ENCODE measurements around the gene NELFCD. TPM values are rescaled to one million over a fixed set of nuclear protein-coding genes. Genes with fewer than 3 reads are reported as not detected.

The NELFCD gene
- 10 to 100 TPM; 50.1 to 78.7 (median 77.7) TPM for total RNA-seq

GRCh38 chr20:58980711-58981627 is at the start of gene NELFCD:
Gene NELFCD (plus strand): TSS chr20:58981256. CDS start chr20:58981310, 54 bp downstream.
- no peaks in the 10 kb centered on the region for H3K27me3 ChIP-seq
- peak within 1 kb of the TSS; percentile 66 to 79 (median 78) for H3K4me3 ChIP-seq
- intact Hi-C loops (cut with DNase I; ENCODE audit: low total_unique reads), result loop anchor here (5.0 to 10.0 kb wide), 2 partner anchors 61 to 86 kb away; partner anchors contain the start of gene PRELID3B
- H3K36me3 ChIP-seq, result no peaks in the 10 kb centered on the region
- peaks cover 0 to 2% of the 10 kb centered on the region in 2 donors for H3K4me1 ChIP-seq
- peaks cover 3 to 4% of the 10 kb centered on the region in 2 donors for H3K9me3 ChIP-seq
- TF ChIP-seq POLR2A (IDR thresholded peaks at IDR 0.05) (no peak), POLR2AphosphoS5 (IDR thresholded peaks at IDR 0.05) (peak; percentile 33 to 84 (median 36)), CTCF (IDR thresholded peaks at IDR 0.05) (no peak)
- peak within 1 kb of the TSS; percentile 89 to 95 for H3K27ac ChIP-seq
- peak; percentile 76 to 84 for DNase-seq (ENCODE audit: low spot score in 2 of 2)

GRCh38 chr20:58932170-58932569 is 48.9 kb upstream of the NELFCD start:
- TF ChIP-seq POLR2A (IDR thresholded peaks at IDR 0.05), result no peak
- TF ChIP-seq CTCF (IDR thresholded peaks at IDR 0.05), result no peak
- TF ChIP-seq POLR2AphosphoS5 (IDR thresholded peaks at IDR 0.05), result no peak
- no peak overlapping the region for H3K27ac ChIP-seq
- intact Hi-C loops (cut with DNase I; ENCODE audit: low total_unique reads), result no loop called here
- H3K36me3 ChIP-seq, result no peaks in the 10 kb centered on the region
- no peaks in the 10 kb centered on the region for H3K27me3 ChIP-seq
- peaks cover 0 to 5% of the 10 kb centered on the region in 2 donors for H3K9me3 ChIP-seq
- DNase-seq (ENCODE audit: low spot score in 2 of 2), result no peak
- no peak overlapping the region for H3K4me3 ChIP-seq
- no peaks in the 10 kb centered on the region for H3K4me1 ChIP-seq

- no peak overlapping the region for H3K27ac ChIP-seq
- no peak overlapping the region for H3K4me3 ChIP-seq
- H3K4me1 ChIP-seq, result no peaks in the 10 kb centered on the region
- DNase-seq (ENCODE audit: low spot score in 2 of 2), result no peak
- no peaks in the 10 kb centered on the region for H3K27me3 ChIP-seq
- intact Hi-C loops (cut with DNase I; ENCODE audit: low total_unique reads), result no loop called here
- peaks cover 0 to 5% of the 10 kb centered on the region in 2 donors for H3K9me3 ChIP-seq
- no peaks in the 10 kb centered on the region for H3K36me3 ChIP-seq
- TF ChIP-seq CTCF (IDR thresholded peaks at IDR 0.05) (no peak), POLR2A (IDR thresholded peaks at IDR 0.05) (no peak), POLR2AphosphoS5 (IDR thresholded peaks at IDR 0.05) (no peak)
Observed at GRCh38 chr20:58938078-58938477, 43.0 kb upstream of the NELFCD start.

- H3K9me3 ChIP-seq, result peaks cover 0 to 5% of the 10 kb centered on the region in 2 donors
- no peak overlapping the region for H3K27ac ChIP-seq
- H3K36me3 ChIP-seq, result no peaks in the 10 kb centered on the region
- no peaks in the 10 kb centered on the region for H3K4me1 ChIP-seq
- DNase-seq (ENCODE audit: low spot score in 2 of 2), result no peak
- no peak for TF ChIP-seq POLR2AphosphoS5 (IDR thresholded peaks at IDR 0.05)
- TF ChIP-seq CTCF (IDR thresholded peaks at IDR 0.05), result no peak
- no peak for TF ChIP-seq POLR2A (IDR thresholded peaks at IDR 0.05)
- intact Hi-C loops (cut with DNase I; ENCODE audit: low total_unique reads), result no loop called here
- H3K4me3 ChIP-seq, result no peak overlapping the region
- H3K27me3 ChIP-seq, result no peaks in the 10 kb centered on the region
Observed at GRCh38 chr20:58938541-58938940, 42.5 kb upstream of the NELFCD start.

GRCh38 chr20:58941471-58941870 is 39.6 kb upstream of the NELFCD start:
- H3K27me3 ChIP-seq, result no peaks in the 10 kb centered on the region
- H3K27ac ChIP-seq, result no peak overlapping the region
- H3K4me3 ChIP-seq, result no peak overlapping the region
- intact Hi-C loops (cut with DNase I; ENCODE audit: low total_unique reads), result no loop called here
- H3K36me3 ChIP-seq, result no peaks in the 10 kb centered on the region
- H3K4me1 ChIP-seq, result no peaks in the 10 kb centered on the region
- peaks cover 0 to under 1% of the 10 kb centered on the region in 2 donors for H3K9me3 ChIP-seq
- no peak for DNase-seq (ENCODE audit: low spot score in 2 of 2)
- no peak for TF ChIP-seq POLR2AphosphoS5 (IDR thresholded peaks at IDR 0.05)
- no peak for TF ChIP-seq POLR2A (IDR thresholded peaks at IDR 0.05)
- no peak for TF ChIP-seq CTCF (IDR thresholded peaks at IDR 0.05)
